ENCODE data around the gene ENTPD1. TPM values are rescaled to one million over a fixed set of nuclear protein-coding genes. Genes with fewer than 3 reads are reported as not detected.
A peak's percentile ranks its signal among the peaks of the same experiment; 100 is the strongest.

ENTPD1 gene
- total RNA-seq, 4 donors from 2014 or later: 7.2 to 19.3 (median 13.4) TPM

- DNase-seq: no peak
- intact Hi-C loops (cut with DNase I): no loop called here
- peaks cover 10 to 16% of the 10 kb centered on the region in 2 donors for H3K4me1 ChIP-seq
- 67 to 85% methylated on average over 6 of the region's 6 CpGs for WGBS, 2 donors
- H3K4me3 ChIP-seq (replicated peaks in 1 of 3): no peak overlapping the region
- H3K27ac ChIP-seq: peak overlapping the region in 1 of 3 donors; percentile 30
- no peaks in the 10 kb centered on the region for H3K27me3 ChIP-seq
- no peaks in the 10 kb centered on the region for H3K9me3 ChIP-seq
- TF ChIP-seq, protein P1, sequence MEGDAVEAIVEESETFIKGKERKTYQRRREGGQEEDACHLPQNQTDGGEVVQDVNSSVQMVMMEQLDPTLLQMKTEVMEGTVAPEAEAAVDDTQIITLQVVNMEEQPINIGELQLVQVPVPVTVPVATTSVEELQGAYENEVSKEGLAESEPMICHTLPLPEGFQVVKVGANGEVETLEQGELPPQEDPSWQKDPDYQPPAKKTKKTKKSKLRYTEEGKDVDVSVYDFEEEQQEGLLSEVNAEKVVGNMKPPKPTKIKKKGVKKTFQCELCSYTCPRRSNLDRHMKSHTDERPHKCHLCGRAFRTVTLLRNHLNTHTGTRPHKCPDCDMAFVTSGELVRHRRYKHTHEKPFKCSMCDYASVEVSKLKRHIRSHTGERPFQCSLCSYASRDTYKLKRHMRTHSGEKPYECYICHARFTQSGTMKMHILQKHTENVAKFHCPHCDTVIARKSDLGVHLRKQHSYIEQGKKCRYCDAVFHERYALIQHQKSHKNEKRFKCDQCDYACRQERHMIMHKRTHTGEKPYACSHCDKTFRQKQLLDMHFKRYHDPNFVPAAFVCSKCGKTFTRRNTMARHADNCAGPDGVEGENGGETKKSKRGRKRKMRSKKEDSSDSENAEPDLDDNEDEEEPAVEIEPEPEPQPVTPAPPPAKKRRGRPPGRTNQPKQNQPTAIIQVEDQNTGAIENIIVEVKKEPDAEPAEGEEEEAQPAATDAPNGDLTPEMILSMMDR (IDR thresholded peaks at IDR 0.05): no peak
- H3K36me3 ChIP-seq: no peaks in the 10 kb centered on the region
These were observed 76.5 kb downstream of the ENTPD1 start for GRCh38 chr10:95832216-95833041.

DNA sequence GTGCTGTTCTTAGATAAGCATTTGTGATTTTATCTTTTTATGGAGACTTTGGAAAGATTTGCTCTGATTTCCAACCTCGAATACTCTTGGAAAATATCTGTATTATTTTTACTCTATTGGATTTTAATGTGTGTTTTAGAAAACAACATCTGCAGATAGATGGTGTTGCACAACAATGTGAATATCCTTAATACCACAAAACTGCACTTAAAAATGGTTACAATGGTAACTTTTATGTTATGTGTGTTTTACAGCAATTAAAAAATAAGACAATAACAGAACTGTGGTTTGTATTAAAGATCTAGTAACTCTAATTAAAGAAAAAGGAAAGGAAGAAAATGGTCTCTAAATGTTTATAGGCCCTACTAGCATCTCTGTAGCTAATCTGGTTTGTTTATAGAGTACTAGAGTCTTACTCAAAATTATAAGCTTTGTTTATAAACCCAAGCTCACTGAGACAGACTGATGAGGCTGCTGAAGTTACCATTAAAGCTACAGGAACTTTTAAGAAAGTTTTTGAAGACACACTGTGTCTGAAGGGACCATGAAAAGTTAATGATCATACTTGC, 77.2 kb downstream of the ENTPD1 start:
- WGBS, 2 donors: 50 to 63% methylated on average over 1 of the region's 1 CpG
- no peak overlapping the region for H3K27ac ChIP-seq
- H3K9me3 ChIP-seq: no peaks in the 10 kb centered on the region
- intact Hi-C loops (cut with DNase I): no loop called here
- no peaks in the 10 kb centered on the region for H3K27me3 ChIP-seq
- no peak for TF ChIP-seq POLR2A (IDR thresholded peaks at IDR 0.05)
- TF ChIP-seq, protein P1 (IDR thresholded peaks at IDR 0.05): no peak
- no peak for DNase-seq
- H3K4me1 ChIP-seq: peaks cover 13 to 17% of the 10 kb centered on the region in 2 donors
- no peak overlapping the region for H3K4me3 ChIP-seq (replicated peaks in 1 of 3)
- H3K36me3 ChIP-seq: no peaks in the 10 kb centered on the region

DNA sequence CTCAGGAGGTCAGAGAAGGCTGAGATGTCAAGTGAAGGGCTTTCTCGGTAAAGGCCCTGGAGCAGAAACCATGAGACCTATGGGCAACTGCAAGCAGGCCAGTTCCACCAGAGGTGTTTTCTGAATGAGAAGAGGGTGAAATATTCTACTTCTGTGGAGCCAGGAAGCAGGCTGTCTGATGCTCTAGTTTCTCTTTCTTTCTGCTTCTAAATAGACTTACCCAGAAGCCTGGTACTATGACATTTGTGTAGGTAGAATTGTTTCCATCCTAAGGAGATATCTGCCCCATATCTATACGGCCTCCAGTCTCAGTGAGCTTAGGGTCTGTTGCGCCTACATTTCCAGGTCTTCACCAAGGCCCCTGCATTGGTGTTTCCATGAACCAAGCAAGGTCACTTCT, 78.4 kb downstream of the ENTPD1 start:
- Histone ChIP-seq H3K27ac (no peak overlapping the region), H3K9me3 (no peaks in the 10 kb centered on the region), H3K36me3 (no peaks in the 10 kb centered on the region), H3K4me3 (replicated peaks in 1 of 3) (no peak overlapping the region), H3K4me1 (peaks cover 13 to 17% of the 10 kb centered on the region in 2 donors), H3K27me3 (no peaks in the 10 kb centered on the region)
- intact Hi-C loops (cut with DNase I): no loop called here
- WGBS, 2 donors: 93 to 96% methylated on average over 3 of the region's 3 CpGs
- DNase-seq: no peak
- TF ChIP-seq, protein P1 (IDR thresholded peaks at IDR 0.05): no peak
- TF ChIP-seq POLR2A (IDR thresholded peaks at IDR 0.05): no peak

DNA sequence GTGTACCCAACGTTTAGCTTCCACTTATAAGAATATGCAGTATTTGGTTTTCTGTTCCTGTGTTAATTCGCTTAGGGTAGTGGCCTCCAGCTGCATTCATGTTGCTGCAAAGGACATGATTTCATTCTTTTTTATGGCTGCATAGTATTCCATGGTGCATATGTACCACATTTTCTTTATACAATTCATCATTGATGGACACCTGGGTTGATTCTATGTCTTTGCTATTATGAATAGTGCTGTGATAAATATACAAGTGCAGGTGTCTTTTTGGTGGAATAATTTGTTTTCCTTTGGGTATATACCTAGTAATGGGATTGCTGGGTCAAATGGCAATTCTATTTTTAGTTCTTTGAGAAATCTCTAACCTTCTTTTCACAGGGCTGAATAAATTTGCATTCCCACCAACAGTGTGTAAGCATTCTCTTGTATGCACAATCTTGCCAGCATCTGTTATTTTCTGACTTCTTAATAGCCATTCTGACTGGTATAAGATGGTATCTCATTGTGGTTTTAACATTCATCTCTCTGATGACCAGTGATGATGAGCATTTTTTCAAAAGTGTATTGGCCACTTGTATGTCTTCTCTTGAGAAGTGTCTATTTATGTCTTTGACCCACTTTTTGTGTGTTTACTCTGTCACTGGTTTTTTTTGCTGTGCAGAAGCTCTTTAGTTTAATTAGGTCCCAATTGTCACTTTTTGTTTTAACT, 79.3 kb downstream of the ENTPD1 start:
- DNase-seq: no peak
- H3K4me3 ChIP-seq (replicated peaks in 1 of 3): no peak overlapping the region
- H3K4me1 ChIP-seq: peaks cover 13 to 17% of the 10 kb centered on the region in 2 donors
- intact Hi-C loops (cut with DNase I): no loop called here
- no peak overlapping the region for H3K27ac ChIP-seq
- no peaks in the 10 kb centered on the region for H3K9me3 ChIP-seq
- H3K36me3 ChIP-seq: no peaks in the 10 kb centered on the region
- TF ChIP-seq, protein P1 (IDR thresholded peaks at IDR 0.05): no peak
- no peak for TF ChIP-seq POLR2A (IDR thresholded peaks at IDR 0.05)
- no peaks in the 10 kb centered on the region for H3K27me3 ChIP-seq
- 89 to 95% methylated on average over 2 of the region's 2 CpGs for WGBS, 2 donors

DNA sequence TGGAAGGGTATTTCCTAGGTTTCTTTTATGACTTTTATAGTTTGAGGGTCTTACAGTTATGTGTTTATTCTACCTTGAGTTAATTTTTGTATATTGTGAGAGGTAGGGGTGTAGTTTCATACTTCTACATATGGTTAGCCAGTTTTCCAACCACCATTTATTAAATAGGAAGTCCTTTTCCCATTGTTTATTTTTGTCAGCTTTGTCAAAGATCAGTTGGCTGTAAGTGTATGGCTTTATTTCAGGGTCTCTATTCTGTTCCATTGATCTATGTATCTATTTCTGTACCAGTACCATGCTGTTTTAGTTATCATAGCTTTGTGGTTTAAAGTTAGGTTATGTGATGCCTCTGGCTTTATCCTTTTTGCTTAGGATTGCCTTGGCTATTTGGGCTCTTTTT, 79.9 kb downstream of the ENTPD1 start:
- H3K4me1 ChIP-seq: peaks cover 13 to 17% of the 10 kb centered on the region in 2 donors
- H3K4me3 ChIP-seq (replicated peaks in 1 of 3): no peak overlapping the region
- intact Hi-C loops (cut with DNase I): no loop called here
- peak overlapping the region in 1 of 3 donors; percentile 75 for H3K27ac ChIP-seq
- DNase-seq: no peak
- H3K9me3 ChIP-seq: no peaks in the 10 kb centered on the region
- no peaks in the 10 kb centered on the region for H3K36me3 ChIP-seq
- H3K27me3 ChIP-seq: no peaks in the 10 kb centered on the region
- no peak for TF ChIP-seq POLR2A (IDR thresholded peaks at IDR 0.05)
- TF ChIP-seq, protein P1 (IDR thresholded peaks at IDR 0.05): no peak

Data from thyroid gland (tissue), 4 donors.